T-helper 2 cell treated with Interferon-gamma antibody and Interleukin-4, amounts not matched to agents 5 μg/mL and 100 μg/mL, for 36 hours (primary cell): Measurements from ENCODE around the gene AVPR2.

Experiments
- DNase-seq: peaks from one replicate; pipeline ENCODE4 v3.0.0; 2021; ENCODE audit warnings: low spot score
- H3K27ac Mint-ChIP-seq: one replicate; pipeline ENCODE4 v1.8.0; 2021; ENCODE audit warnings: mild to moderate bottlenecking, mixed read lengths
- H3K27me3 Mint-ChIP-seq: one replicate; pipeline ENCODE4 v1.8.0; 2021; ENCODE audit warnings: low read depth, mixed read lengths
- H3K36me3 Mint-ChIP-seq: one replicate; pipeline ENCODE4 v1.8.0; 2021; ENCODE audit warnings: low read depth, mixed read lengths
- H3K4me1 Mint-ChIP-seq: one replicate; pipeline ENCODE4 v1.8.0; 2021; ENCODE audit warnings: low read depth, mixed read lengths
- H3K4me3 Mint-ChIP-seq: one replicate; pipeline ENCODE4 v1.8.0; 2022; ENCODE audit warnings: mild to moderate bottlenecking, moderate library complexity, mixed read lengths
- H3K9me3 Mint-ChIP-seq: one replicate; pipeline ENCODE4 v1.8.0; 2021; ENCODE audit warnings: mixed read lengths

AVPR2 gene

DNA sequence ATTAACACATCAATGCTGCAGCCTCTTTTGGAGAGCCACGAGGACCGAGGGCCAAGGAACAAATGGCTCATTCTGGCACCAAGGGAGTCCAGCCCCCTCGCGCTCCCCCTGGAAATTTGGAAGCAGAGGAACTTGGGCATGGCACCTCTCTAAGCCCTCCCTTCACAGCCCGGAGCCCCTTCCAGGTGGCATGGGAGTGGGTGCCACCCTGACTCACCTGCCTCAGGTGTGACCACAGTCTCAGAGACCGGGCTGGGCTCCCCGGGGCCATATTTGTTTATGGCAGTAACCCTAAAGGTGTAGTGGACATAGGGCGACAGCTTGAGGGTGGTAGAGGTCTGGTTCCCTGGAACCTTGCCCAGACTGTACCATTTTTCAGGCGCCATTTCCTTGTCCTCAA is 37.3 kb upstream of the AVPR2 start:
- H3K4me1 Mint-ChIP-seq, result no peaks in the 10 kb centered on the region
- no peak overlapping the region for H3K27ac Mint-ChIP-seq
- H3K9me3 Mint-ChIP-seq, result no peaks in the 10 kb centered on the region
- no peak overlapping the region for H3K4me3 Mint-ChIP-seq
- no peaks in the 10 kb centered on the region for H3K27me3 Mint-ChIP-seq
- DNase-seq, result no peak
- H3K36me3 Mint-ChIP-seq, result no peaks in the 10 kb centered on the region

DNA sequence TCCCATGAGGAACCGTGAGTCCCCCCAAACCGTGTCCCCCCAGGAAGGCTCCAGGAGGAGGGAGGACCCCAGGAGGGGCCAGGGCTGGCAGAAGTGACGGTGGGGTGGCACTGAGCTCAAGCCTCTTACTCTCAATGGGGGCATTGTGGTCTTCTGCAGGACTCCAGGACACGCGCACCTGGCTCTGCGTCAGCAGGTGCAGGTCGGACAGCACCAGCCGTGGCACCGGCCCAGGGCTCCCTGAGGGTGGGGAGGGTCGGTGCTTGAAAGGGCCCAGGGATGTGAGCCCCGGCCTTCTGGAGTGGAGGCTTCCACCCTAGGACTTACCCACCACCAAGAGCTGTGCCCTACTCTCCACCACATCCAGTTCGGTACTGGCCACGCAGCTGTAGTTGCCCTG is 36.8 kb upstream of the AVPR2 start:
- no peak overlapping the region for H3K4me3 Mint-ChIP-seq
- no peak for DNase-seq
- no peaks in the 10 kb centered on the region for H3K4me1 Mint-ChIP-seq
- no peaks in the 10 kb centered on the region for H3K27me3 Mint-ChIP-seq
- no peaks in the 10 kb centered on the region for H3K36me3 Mint-ChIP-seq
- H3K27ac Mint-ChIP-seq, result no peak overlapping the region
- H3K9me3 Mint-ChIP-seq, result no peaks in the 10 kb centered on the region

- Mint-ChIP-seq H3K27ac (no peak overlapping the region), H3K27me3 (no peaks in the 10 kb centered on the region), H3K9me3 (no peaks in the 10 kb centered on the region), H3K4me3 (no peak overlapping the region), H3K36me3 (no peaks in the 10 kb centered on the region), H3K4me1 (no peaks in the 10 kb centered on the region)
- no peak for DNase-seq
These were observed 35.6 kb upstream of the AVPR2 start for GRCh38 chrX:153868576-153869472.

DNA sequence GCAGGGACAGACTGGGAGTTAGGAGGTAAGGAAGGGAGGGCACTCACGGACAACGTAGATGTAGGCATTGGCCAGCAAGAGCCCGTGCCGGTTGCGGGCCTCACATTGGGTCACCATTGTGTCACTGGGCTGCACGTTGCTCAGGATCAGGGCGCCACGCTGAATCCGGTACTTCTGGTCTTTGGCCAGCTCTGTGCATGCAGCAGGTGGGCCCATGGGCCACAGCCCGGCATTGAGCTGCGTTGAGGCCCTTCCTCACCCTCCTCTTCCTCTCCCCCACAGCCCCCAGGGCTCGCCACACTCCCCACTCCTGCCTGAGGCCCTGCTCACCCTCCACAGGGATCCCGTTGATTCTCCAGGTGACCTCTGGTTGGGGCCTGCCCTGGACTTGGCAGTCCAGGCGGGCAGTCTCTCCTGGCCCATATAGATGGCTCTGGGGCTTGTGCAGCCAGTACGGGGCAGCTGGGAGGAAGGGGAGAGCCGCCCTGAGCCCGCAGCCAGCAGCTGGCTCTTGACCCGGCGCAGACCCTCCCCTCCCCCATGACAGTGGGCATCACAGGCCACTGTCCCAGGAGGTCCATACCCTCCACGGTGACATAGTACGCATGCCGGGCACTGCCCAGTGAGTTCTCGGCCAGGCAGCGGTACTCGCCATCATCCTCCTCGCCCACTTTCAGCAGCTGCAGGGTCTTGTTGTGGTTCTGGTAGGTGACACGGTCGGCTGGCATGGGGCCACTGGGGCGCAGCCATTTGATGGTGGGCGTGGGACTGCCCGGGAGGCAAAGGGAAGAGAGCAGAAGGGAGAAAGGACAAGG is 34.8 kb upstream of the AVPR2 start:
- Mint-ChIP-seq H3K27me3 (peaks cover 2% of the 10 kb centered on the region), H3K4me3 (no peak overlapping the region), H3K4me1 (no peaks in the 10 kb centered on the region), H3K27ac (no peak overlapping the region), H3K9me3 (no peaks in the 10 kb centered on the region), H3K36me3 (no peaks in the 10 kb centered on the region)
- no peak for DNase-seq

- DNase-seq, result no peak
- peaks cover 3% of the 10 kb centered on the region for H3K27me3 Mint-ChIP-seq
- H3K4me1 Mint-ChIP-seq, result no peaks in the 10 kb centered on the region
- no peak overlapping the region for H3K4me3 Mint-ChIP-seq
- no peaks in the 10 kb centered on the region for H3K9me3 Mint-ChIP-seq
- no peak overlapping the region for H3K27ac Mint-ChIP-seq
- no peaks in the 10 kb centered on the region for H3K36me3 Mint-ChIP-seq
These were observed 34.2 kb upstream of the AVPR2 start for GRCh38 chrX:153870288-153870690.

DNA sequence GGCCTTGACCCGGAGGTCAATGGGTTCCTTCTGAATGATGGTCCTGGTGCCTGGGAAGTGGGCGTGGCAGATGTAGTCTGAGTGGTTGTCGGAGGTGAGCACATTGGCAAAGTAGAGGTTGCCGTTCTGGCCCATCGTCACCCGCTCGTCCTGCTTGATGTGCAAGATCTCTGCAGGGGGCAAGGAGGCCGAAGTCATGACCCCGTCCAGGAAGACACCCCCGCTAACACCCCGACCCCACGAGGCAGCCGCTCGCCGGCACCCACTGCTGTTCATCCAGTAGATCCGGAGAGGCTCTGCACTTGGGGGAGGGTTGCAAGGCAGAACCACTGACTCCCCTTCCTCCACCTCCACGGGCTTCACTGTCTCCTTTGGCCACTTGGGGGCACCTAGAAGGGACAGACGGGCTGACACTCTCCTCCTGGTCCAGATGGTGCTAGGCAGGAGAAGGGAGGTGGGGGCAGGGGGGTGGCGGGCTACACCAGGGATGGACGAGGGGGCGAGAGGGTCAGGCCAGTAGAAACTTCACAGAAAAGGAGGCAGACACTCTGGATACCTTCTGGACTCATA is 33.6 kb upstream of the AVPR2 start:
- Mint-ChIP-seq H3K36me3 (no peaks in the 10 kb centered on the region), H3K27ac (no peak overlapping the region), H3K9me3 (no peaks in the 10 kb centered on the region), H3K4me1 (no peaks in the 10 kb centered on the region), H3K4me3 (no peak overlapping the region), H3K27me3 (peaks cover 3% of the 10 kb centered on the region)
- DNase-seq, result no peak

DNA sequence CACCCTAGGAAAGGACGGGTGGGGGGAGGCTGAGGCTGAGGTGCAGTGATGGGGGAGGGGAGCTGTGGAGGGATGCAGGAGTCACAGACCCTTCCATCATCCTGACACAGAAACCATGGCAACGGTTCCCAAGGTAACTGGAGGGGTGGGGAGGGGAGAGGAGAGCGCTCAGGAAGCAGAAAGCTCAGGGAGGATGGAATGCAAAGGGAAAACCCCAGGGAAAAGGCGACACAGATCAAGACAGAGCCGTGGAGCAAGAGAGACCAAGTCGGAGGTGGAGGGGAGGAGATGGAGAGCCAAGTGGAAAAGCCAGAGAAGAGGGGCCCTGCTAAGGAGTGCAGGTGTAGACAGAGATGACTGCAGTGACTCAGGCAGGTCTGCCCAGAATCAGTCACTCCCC is 33.0 kb upstream of the AVPR2 start:
- no peak for DNase-seq

DNA sequence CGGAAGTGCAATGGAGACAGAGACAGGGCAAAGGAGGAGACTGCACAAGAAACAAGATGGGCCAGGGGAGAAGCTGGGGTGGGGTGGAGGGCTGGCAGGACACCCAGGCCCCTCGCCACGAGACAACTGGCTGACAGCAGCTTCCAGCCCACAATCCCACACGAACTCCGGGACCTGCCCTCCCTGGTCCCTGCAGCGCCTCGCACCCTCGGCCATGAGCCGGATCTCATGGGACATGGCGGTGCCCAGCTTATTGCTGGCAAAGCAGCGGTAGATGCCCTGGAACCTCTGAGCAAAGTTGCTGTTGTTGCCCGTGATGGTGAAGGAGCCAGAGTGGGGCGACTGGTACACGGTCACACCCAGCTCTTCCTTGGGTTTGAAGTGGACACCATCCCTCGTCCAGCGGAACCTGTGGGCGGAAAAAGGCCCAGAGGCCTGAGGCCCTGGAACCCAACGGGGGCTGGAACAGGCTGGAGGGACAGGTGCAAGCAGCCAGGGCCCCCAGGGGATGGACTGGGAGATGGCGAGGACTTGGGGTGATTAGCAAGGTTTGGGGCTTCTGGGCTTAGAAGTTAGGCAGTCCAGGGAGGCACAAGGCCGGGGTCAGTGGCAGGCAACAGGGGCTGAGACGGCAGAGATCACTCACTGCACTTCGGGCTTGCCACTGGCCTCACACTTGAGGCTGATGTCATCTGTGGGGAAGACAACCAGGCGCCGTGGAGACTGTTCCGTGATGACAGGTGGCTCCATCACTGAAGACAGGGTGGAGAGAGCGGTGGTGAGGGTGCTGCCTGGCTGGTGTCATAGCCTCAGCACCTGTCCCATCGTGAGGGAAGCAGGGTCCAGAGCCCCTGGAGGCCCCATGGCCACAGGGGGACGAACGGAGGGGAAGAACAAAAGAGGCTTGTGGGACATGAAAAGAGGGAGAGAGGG is 32.3 kb upstream of the AVPR2 start:
- Mint-ChIP-seq H3K36me3 (no peaks in the 10 kb centered on the region), H3K9me3 (no peaks in the 10 kb centered on the region), H3K27ac (no peak overlapping the region), H3K27me3 (peaks cover 7% of the 10 kb centered on the region), H3K4me3 (no peak overlapping the region), H3K4me1 (no peaks in the 10 kb centered on the region)
- DNase-seq, result no peak

More for the DNA sequence above, 33.0 kb upstream of the AVPR2 start:
- no peaks in the 10 kb centered on the region for H3K36me3 Mint-ChIP-seq
- peaks cover 7% of the 10 kb centered on the region for H3K27me3 Mint-ChIP-seq
- no peak overlapping the region for H3K4me3 Mint-ChIP-seq
- no peak overlapping the region for H3K27ac Mint-ChIP-seq
- no peaks in the 10 kb centered on the region for H3K9me3 Mint-ChIP-seq
- no peaks in the 10 kb centered on the region for H3K4me1 Mint-ChIP-seq

DNA sequence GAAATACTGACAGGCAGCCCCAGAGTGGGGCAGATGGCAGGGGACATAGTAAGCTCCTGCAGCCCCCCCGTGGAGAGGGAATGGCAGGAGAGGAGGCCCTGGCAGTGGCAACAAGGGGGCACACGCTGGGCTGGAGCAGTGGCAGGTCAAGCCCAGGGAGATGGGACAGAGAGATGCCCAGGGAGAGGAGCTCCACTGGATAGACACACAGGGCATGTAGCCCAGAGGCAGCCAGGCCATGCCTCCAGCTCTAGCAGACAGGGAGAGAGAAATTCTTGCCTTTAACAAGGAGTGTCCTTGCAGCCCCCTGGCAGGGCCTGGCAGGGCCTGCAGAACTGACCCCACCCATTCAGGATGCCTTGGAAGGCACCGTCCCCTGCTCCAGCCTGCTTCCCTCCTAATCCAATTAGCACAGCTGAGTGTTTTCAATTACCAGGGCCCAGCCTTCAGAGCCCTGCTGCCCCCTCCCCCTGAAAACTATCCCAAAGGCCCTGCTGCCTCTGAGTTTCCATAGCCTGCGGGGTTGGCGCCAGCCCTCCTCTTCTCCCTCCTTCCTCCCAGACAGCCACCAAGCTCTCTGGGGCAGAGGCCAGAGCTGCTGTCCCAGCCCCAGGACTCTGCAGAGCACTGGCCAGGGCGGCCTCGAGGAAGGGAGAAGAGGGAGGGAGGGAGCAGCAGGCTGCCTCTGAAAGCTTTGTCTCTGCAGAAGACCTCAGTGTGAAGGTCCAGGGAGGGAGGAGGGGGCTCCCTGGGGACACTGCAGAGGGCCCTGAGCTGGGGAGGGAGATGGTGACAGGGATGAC is 31.0 kb upstream of the AVPR2 start:
- H3K4me1 Mint-ChIP-seq, result peaks cover 7% of the 10 kb centered on the region
- H3K9me3 Mint-ChIP-seq, result no peaks in the 10 kb centered on the region
- H3K36me3 Mint-ChIP-seq, result no peaks in the 10 kb centered on the region
- no peak overlapping the region for H3K27ac Mint-ChIP-seq
- no peak overlapping the region for H3K4me3 Mint-ChIP-seq
- peaks cover 12% of the 10 kb centered on the region for H3K27me3 Mint-ChIP-seq
- no peak for DNase-seq

GRCh38 chrX:153874085-153874365 is 30.4 kb upstream of the AVPR2 start:
- Mint-ChIP-seq H3K9me3 (no peaks in the 10 kb centered on the region), H3K4me3 (no peak overlapping the region), H3K4me1 (peaks cover 12% of the 10 kb centered on the region), H3K27me3 (peaks cover 13% of the 10 kb centered on the region), H3K27ac (no peak overlapping the region), H3K36me3 (no peaks in the 10 kb centered on the region)
- DNase-seq, result no peak

- DNase-seq, result no peak
- no peak overlapping the region for H3K27ac Mint-ChIP-seq
- H3K9me3 Mint-ChIP-seq, result no peaks in the 10 kb centered on the region
- no peaks in the 10 kb centered on the region for H3K36me3 Mint-ChIP-seq
- peaks cover 15% of the 10 kb centered on the region for H3K27me3 Mint-ChIP-seq
- H3K4me3 Mint-ChIP-seq, result no peak overlapping the region
- H3K4me1 Mint-ChIP-seq, result peaks cover 16% of the 10 kb centered on the region
These were observed 29.9 kb upstream of the AVPR2 start for GRCh38 chrX:153874366-153875125.

- Mint-ChIP-seq H3K9me3 (no peaks in the 10 kb centered on the region), H3K4me3 (no peak overlapping the region), H3K36me3 (no peaks in the 10 kb centered on the region), H3K4me1 (peaks cover 16% of the 10 kb centered on the region), H3K27ac (no peak overlapping the region), H3K27me3 (peaks cover 15% of the 10 kb centered on the region)
- DNase-seq, result peak; percentile 48
These were observed 28.9 kb upstream of the AVPR2 start for GRCh38 chrX:153875391-153876111.
